Measurements from ENCODE around the gene IL10RB. TPM values are rescaled to one million over a fixed set of nuclear protein-coding genes. Genes with fewer than 3 reads are reported as not detected.

The IL10RB gene
- total and polyA plus RNA-seq, 2 of the 4 experiments (the other 2 are of a cell fraction): 20.1 to 45.2 TPM

GRCh38 chr21:33254766-33255165 lies 11.4 kb upstream of the IL10RB start:
- Histone ChIP-seq H3K9me3 (ENCODE audit: control insufficient read depth, insufficient read depth, low read length) (no peaks in the 10 kb centered on the region), H3K56ac (ENCODE audit: extremely low read depth, insufficient read depth, low read length) (no peak overlapping the region), H4K91ac (ENCODE audit: insufficient read depth, low read depth, low read length) (no peak overlapping the region), H3K4me1 (ENCODE audit: control insufficient read depth, insufficient read depth, low read length) (no peaks in the 10 kb centered on the region; the same call in 1 of the 2 replicates), H2BK120ac (ENCODE audit: low read depth, low read length) (no peak overlapping the region), H2BK5ac (ENCODE audit: low read depth, low read length, poor library complexity, severe bottlenecking) (no peak overlapping the region), H2AFZ (replicated peaks; ENCODE audit: low read length, poor library complexity) (no peak overlapping the region), H3K4me3 (ENCODE audit: insufficient read depth, low read depth, low read length) (no peak overlapping the region), H3K9ac (ENCODE audit: low read depth, low read length) (no peak overlapping the region), H3K14ac (replicated peaks; ENCODE audit: low read depth, low read length) (no peak overlapping the region), H4K8ac (ENCODE audit: low read depth in 2 of 2, low read length in 2 of 2) (no peak overlapping the region), H3K23ac (ENCODE audit: low read depth, low read length) (no peak overlapping the region), H3K27me3 (ENCODE audit: control insufficient read depth, insufficient read depth, low read length) (no peaks in the 10 kb centered on the region), H3K27ac (ENCODE audit: insufficient read depth, low read length) (no peak overlapping the region), H3K4ac (ENCODE audit: low read depth, low read length) (no peak overlapping the region), H2AK5ac (ENCODE audit: low read depth, low read length) (no peak overlapping the region), H4K20me1 (ENCODE audit: insufficient read depth, low read length) (no peaks in the 10 kb centered on the region), H4K5ac (ENCODE audit: low read depth, low read length) (no peak overlapping the region), H3K79me1 (ENCODE audit: low read depth in 1 of 2, low read length in 2 of 2) (no peaks in the 10 kb centered on the region), H3K36me3 (ENCODE audit: control insufficient read depth, insufficient read depth, low read length) (peaks cover 39% of the 10 kb centered on the region), H2AK9ac (replicated peaks; ENCODE audit: low read depth, low read length, poor library complexity) (no peak overlapping the region), H3K4me2 (ENCODE audit: low read depth, low read length) (no peak overlapping the region), H3K9me1 (ENCODE audit: insufficient read depth, low read length) (0 out of 2 replicates have a peak, but pooled peaks cover 3% of the 10 kb centered on the region), H3K18ac (ENCODE audit: low read depth, low read length) (no peak overlapping the region), H2BK15ac (ENCODE audit: low read depth, low read length) (no peak overlapping the region), H2BK20ac (ENCODE audit: low read depth, low read length) (no peak overlapping the region)
- DNase-seq (no peak), ATAC-seq (ENCODE audit: low read depth) (no peak)
- intact Hi-C loops (cut with micrococcal nuclease) (no loop called here), dilution Hi-C loops (cut with HindIII; ENCODE audit: low sequenced_read_pairs, unreplicated experiment) (no loop called here), in situ Hi-C loops (cut with MboI; ENCODE audit: low sequenced_read_pairs) (no loop called here)
- TF ChIP-seq FOS (IDR thresholded peaks at IDR 0.05; ENCODE audit: low read depth, low read length) (no peak), MAFK (IDR thresholded peaks at IDR 0.05; ENCODE audit: low read depth, low read length) (no peak), CHD1 (IDR thresholded peaks at IDR 0.05; ENCODE audit: low read depth, low read length) (no peak), USF2 (IDR thresholded peaks at IDR 0.05; ENCODE audit: low read depth, low read length) (no peak), BHLHE40 (IDR thresholded peaks at IDR 0.05; ENCODE audit: low read depth, low read length) (no peak), RCOR1 (IDR thresholded peaks at IDR 0.05; ENCODE audit: insufficient replicate concordance, low read length) (no peak), MXI1 (IDR thresholded peaks at IDR 0.05; ENCODE audit: borderline replicate concordance, low read depth, low read length) (no peak), CEBPB (IDR thresholded peaks at IDR 0.05; ENCODE audit: low read depth, low read length) (no peak), RAD21 (IDR thresholded peaks at IDR 0.05; ENCODE audit: low read length) (no peak), RFX5 (IDR thresholded peaks at IDR 0.05; ENCODE audit: low read depth, low read length) (no peak), CTCF (conservative IDR thresholded peaks at IDR 0.05; ENCODE audit: low read depth, low read length) (no peak), NFE2L2 (IDR thresholded peaks at IDR 0.05; ENCODE audit: low read depth, low read length) (no peak), SMC3 (IDR thresholded peaks at IDR 0.05; ENCODE audit: low read depth, low read length) (no peak), POLR2A (IDR thresholded peaks at IDR 0.05; ENCODE audit: low read depth, low read length) (no peak), MAZ (IDR thresholded peaks at IDR 0.05; ENCODE audit: borderline replicate concordance, low read depth, low read length) (no peak), ELK1 (IDR thresholded peaks at IDR 0.05; ENCODE audit: borderline replicate concordance, low read depth, low read length) (no peak)
- POLR2A ChIA-PET (ENCODE audit: unreplicated experiment): no interaction called here
- BruUV-seq (replicated peaks): no TSS peak
- 100% methylated on average over 2 of the region's 5 CpGs; no CpG with 5 or more reads in 1 of the 2 experiments for WGBS, 2 experiments (ENCODE audit: extremely low coverage in 2 of 2, insufficient read length in 1 of 2)
- CTCF ChIA-PET: no interaction called here

All from IMR-90 (cell line).